ENCODE data around the gene UBE2M. TPM values are rescaled to one million over a fixed set of nuclear protein-coding genes. Genes with fewer than 3 reads are reported as not detected.
"Not testable (repeated sequence)": the region's sequence is repeated elsewhere in the genome, so short reads cannot be mapped to it uniquely, and the experiment has no call there.

Gene UBE2M
- total RNA-seq: 10 to 100 TPM; 27.7 to 44.2 TPM

- intact Hi-C loops (cut with DNase I): loop anchor here (2.0 kb wide), 1 partner anchor 15 kb away; the partner anchor contains the start of gene MZF1
- Histone ChIP-seq H3K27me3 (replicated peaks; ENCODE audit: insufficient read depth) (no peaks in the 10 kb centered on the region), H3K4me3 (peak within 1 kb of the TSS; percentile 76 to 81), H3K9me3 (no peaks in the 10 kb centered on the region), H3K36me3 (no peaks in the 10 kb centered on the region), H3K27ac (peak within 1 kb of the TSS; percentile 100), H3K4me1 (replicated peaks) (peaks cover 23% of the 10 kb centered on the region)
- TF ChIP-seq POLR2A (IDR thresholded peaks at IDR 0.05): no peak
- TF ChIP-seq POLR2AphosphoS5 (IDR thresholded peaks at IDR 0.05): no peak
- no peak for TF ChIP-seq CTCF (IDR thresholded peaks at IDR 0.05)
- WGBS: 2% methylated on average over 58 of the region's 62 CpGs
- DNase-seq (ENCODE audit: low spot score): peak; percentile 35
Measured at GRCh38 chr19:58558066-58558622, at the start of gene UBE2M. UBE2M (minus strand) TSS chr19:58558611; CDS start chr19:58558381, 230 bp downstream.

- DNase-seq (ENCODE audit: low spot score); H3K36me3 ChIP-seq; H3K4me3 ChIP-seq; H3K4me1 ChIP-seq (replicated peaks); H3K27me3 ChIP-seq (replicated peaks; ENCODE audit: insufficient read depth); H3K9me3 ChIP-seq; intact Hi-C loops (cut with DNase I); H3K27ac ChIP-seq: not testable (repeated sequence)
- WGBS: no CpG with 5 or more reads among the region's 28 CpGs
Measured at GRCh38 chr19:58607213-58607612, 48.8 kb upstream of the UBE2M start.

GRCh38 chr19:58606251-58606896 is 48.0 kb upstream of the UBE2M start:
- H3K4me3 ChIP-seq; H3K4me1 ChIP-seq (replicated peaks); H3K27me3 ChIP-seq (replicated peaks; ENCODE audit: insufficient read depth); H3K36me3 ChIP-seq; intact Hi-C loops (cut with DNase I); H3K27ac ChIP-seq; H3K9me3 ChIP-seq; DNase-seq (ENCODE audit: low spot score): not testable (repeated sequence)
- WGBS: 57% methylated on average over 16 of the region's 62 CpGs

- 98% methylated on average over 4 of the region's 4 CpGs for WGBS
- TF ChIP-seq POLR2A (IDR thresholded peaks at IDR 0.05) (no peak), POLR2AphosphoS5 (IDR thresholded peaks at IDR 0.05) (no peak), CTCF (IDR thresholded peaks at IDR 0.05) (no peak)
- intact Hi-C loops (cut with DNase I): no loop called here
- DNase-seq (ENCODE audit: low spot score): no peak
- no peaks in the 10 kb centered on the region for H3K9me3 ChIP-seq
- H3K4me3 ChIP-seq: no peak overlapping the region
- no peaks in the 10 kb centered on the region for H3K27me3 ChIP-seq (replicated peaks; ENCODE audit: insufficient read depth)
- H3K27ac ChIP-seq: no peak overlapping the region
- H3K4me1 ChIP-seq (replicated peaks): no peaks in the 10 kb centered on the region
- H3K36me3 ChIP-seq: peaks cover 0 to 17% of the 10 kb centered on the region in 2 donors
Measured at GRCh38 chr19:58586133-58586765, 27.8 kb upstream of the UBE2M start.

GRCh38 chr19:58585442-58586132 is 27.2 kb upstream of the UBE2M start:
- H3K4me3 ChIP-seq: no peak overlapping the region
- peaks cover 0 to 17% of the 10 kb centered on the region in 2 donors for H3K36me3 ChIP-seq
- intact Hi-C loops (cut with DNase I): no loop called here
- no peak for DNase-seq (ENCODE audit: low spot score)
- no peaks in the 10 kb centered on the region for H3K9me3 ChIP-seq
- peaks cover 3% of the 10 kb centered on the region for H3K4me1 ChIP-seq (replicated peaks)
- no peaks in the 10 kb centered on the region for H3K27me3 ChIP-seq (replicated peaks; ENCODE audit: insufficient read depth)
- H3K27ac ChIP-seq: no peak overlapping the region
- TF ChIP-seq POLR2AphosphoS5 (IDR thresholded peaks at IDR 0.05) (no peak), CTCF (IDR thresholded peaks at IDR 0.05) (no peak), POLR2A (IDR thresholded peaks at IDR 0.05) (no peak)
- 87% methylated on average over 6 of the region's 6 CpGs for WGBS
